GM12878 (cell line): ENCODE data around the gene NPC1. TPM values are rescaled to one million over a fixed set of nuclear protein-coding genes. Genes with fewer than 3 reads are reported as not detected.
A peak's percentile ranks its signal among the peaks of the same experiment; 100 is the strongest.

Experiments used
- ATAC-seq: fragments of 200-7000 bp; cut with Tn5 transposase; 3 replicates; pipeline ENCODE4 v1.9.1; 2020; ENCODE audit warnings: mild to moderate bottlenecking, moderate library complexity
- BruUV-seq: library from RNA; stranded (reverse); fragments of 400-500 nt; replicated peaks from 2 replicates; lab custom pipeline; 2021; lab: Mats Ljungman, UMichigan
- CTCF ChIA-PET: fragments of 300-600 bp; sonication (Branson Sonifier 250); formaldehyde crosslinking; extraction: SDS; loops from one replicate; lab custom pipeline; 2021; ENCODE audit warnings: inconsistent platforms; lab: Yijun Ruan, JAX
- POLR2A ChIA-PET: fragments of 350-600 bp; formaldehyde crosslinking; extraction: SDS; loops from one replicate; lab custom pipeline; 2021; ENCODE audit warnings: inconsistent platforms; lab: Charles Lee
- RAD21 ChIA-PET: fragments of 300-600 bp; sonication (Branson Sonifier 250); formaldehyde crosslinking; loops from one replicate; lab custom pipeline; 2023; ENCODE audit warnings: antibody characterized with exemption; ENCODE audit not compliant: unreplicated experiment; lab: Charles Lee
- SMC1A ChIA-PET: fragments of 300-600 bp; sonication (Branson Sonifier 250); formaldehyde crosslinking; loops from one replicate; lab custom pipeline; 2023; ENCODE audit not compliant: unreplicated experiment, uncharacterized antibody; lab: Charles Lee
- DNase-seq: peaks from one replicate; pipeline ENCODE4 v3.0.0-alpha.2; 2011; ENCODE audit warnings: low read depth, low spot score
- FAIRE-seq: peaks from 3 replicates; lab custom pipeline; 2011; peaks lifted over from hg19 to GRCh38; lab: Jason Lieb, UNC
- H2AFZ ChIP-seq: 2 replicates; pipeline ENCODE4 v1.6.0; 2011; ENCODE audit warnings: low read depth, low read length, control low read depth; ENCODE audit not compliant: control insufficient read depth
- H3K27ac ChIP-seq: 2 replicates; pipeline ENCODE4 v1.5.1; 2011; ENCODE audit warnings: control low read depth; ENCODE audit not compliant: control insufficient read depth, insufficient read depth
- H3K27me3 ChIP-seq, 2 experiments: replicated peaks in 1 of 2; 2 replicates each; pipeline versions ENCODE4 v1.6.0 to v1.6.1; 2011; ENCODE audit warnings: low read length in 1 of 2; ENCODE audit not compliant: control insufficient read depth in 2 of 2, insufficient read depth in 2 of 2
- H3K36me3 ChIP-seq, 2 experiments: 2 replicates each; pipeline ENCODE4 v1.5.1; 2011; ENCODE audit warnings: low read length in 1 of 2; ENCODE audit not compliant: control insufficient read depth in 2 of 2, insufficient read depth in 2 of 2
- H3K4me1 ChIP-seq: 2 replicates; pipeline ENCODE4 v1.6.1; 2011; ENCODE audit warnings: mild to moderate bottlenecking, low read length, moderate library complexity, mixed read lengths; ENCODE audit not compliant: control insufficient read depth, insufficient read depth
- H3K4me2 ChIP-seq: 2 replicates; pipeline ENCODE4 v1.6.0; 2011; ENCODE audit warnings: control low read depth; ENCODE audit not compliant: control insufficient read depth, insufficient read depth
- H3K4me3 ChIP-seq: fragments of 200-600 bp; sonication (generic); 2 replicates; pipeline ENCODE4 v1.5.1; 2016
- H3K79me2 ChIP-seq: 2 replicates; pipeline ENCODE4 v1.6.0; 2011; ENCODE audit warnings: low read length; ENCODE audit not compliant: control insufficient read depth, insufficient read depth
- H3K9ac ChIP-seq: 2 replicates; pipeline ENCODE4 v1.8.0; 2011; ENCODE audit warnings: low read length, control low read depth, mixed read lengths; ENCODE audit not compliant: control insufficient read depth, insufficient read depth
- H3K9me3 ChIP-seq: replicated peaks from 3 replicates; pipeline ENCODE4 v1.5.1; 2011; ENCODE audit warnings: mild to moderate bottlenecking, low read length; ENCODE audit not compliant: control insufficient read depth, insufficient read depth
- H4K20me1 ChIP-seq: 2 replicates; pipeline ENCODE4 v1.6.0; 2011; ENCODE audit not compliant: control insufficient read depth, insufficient read depth
- BCL3 ChIP-seq: IDR thresholded peaks from 2 replicates; pipeline ENCODE4 v1.6.1; 2011; ENCODE audit warnings: borderline replicate concordance, low read depth, mild to moderate bottlenecking, moderate library complexity, low read length; ENCODE audit not compliant: insufficient read depth, poor library complexity, severe bottlenecking
- HDGF ChIP-seq: fragments of 450-650 bp; IDR thresholded peaks from 2 replicates; pipeline ENCODE4 v1.6.1; 2016; ENCODE audit warnings: antibody characterized with exemption
- IKZF1 ChIP-seq: fragments of 450-650 bp; conservative IDR thresholded peaks from 2 replicates; pipeline ENCODE4 v1.6.1; 2017; ENCODE audit warnings: antibody characterized with exemption, mild to moderate bottlenecking
- MEF2A ChIP-seq: IDR thresholded peaks from 2 replicates; pipeline ENCODE4 v1.6.1; 2011; ENCODE audit warnings: low read depth, mild to moderate bottlenecking, low read length, moderate library complexity; ENCODE audit not compliant: insufficient read depth
- MTA2 ChIP-seq: fragments of 450-650 bp; IDR thresholded peaks from 2 replicates; pipeline ENCODE4 v1.6.1; 2016; ENCODE audit warnings: low read depth, mild to moderate bottlenecking, moderate library complexity
- POLR2A ChIP-seq: IDR thresholded peaks from 2 replicates; pipeline ENCODE4 v1.6.1; 2011; ENCODE audit warnings: low read depth, mild to moderate bottlenecking, low read length
- RB1 ChIP-seq: fragments of 450-650 bp; formaldehyde crosslinking; IDR thresholded peaks from 2 replicates; pipeline ENCODE4 v1.6.1; 2017; ENCODE audit warnings: mild to moderate bottlenecking, borderline replicate concordance
- RFX5 ChIP-seq: IDR thresholded peaks from 2 replicates; pipeline ENCODE4 v1.6.1; 2011; ENCODE audit warnings: low read depth, low read length, improper control_type of control experiment
- STAT3 ChIP-seq: IDR thresholded peaks from 2 replicates; pipeline ENCODE4 v1.6.1; 2011; ENCODE audit warnings: low read depth, low read length, improper control_type of control experiment
- TCF3 ChIP-seq: IDR thresholded peaks from 2 replicates; pipeline ENCODE4 v1.6.1; 2012; ENCODE audit warnings: low read depth, mild to moderate bottlenecking, low read length, borderline replicate concordance; ENCODE audit not compliant: insufficient read depth
- ZBTB4 ChIP-seq: fragments of 450-650 bp; formaldehyde crosslinking; IDR thresholded peaks from 2 replicates; pipeline ENCODE4 v1.4.0; 2022; ENCODE audit warnings: mild to moderate bottlenecking, moderate library complexity
- ZBTB40 ChIP-seq: fragments of 450-650 bp; IDR thresholded peaks from 2 replicates; pipeline ENCODE4 v1.6.1; 2016; ENCODE audit warnings: mild to moderate bottlenecking, moderate library complexity, borderline replicate concordance
- WGBS: methylation state at CpG from one replicate; pipeline ENCODE4 v1.1.6; 2016; ENCODE audit warnings: low lambda C conversion rate; ENCODE audit not compliant: insufficient replicate concordance, insufficient coverage; ENCODE audit errors: missing lambda C conversion rate; 5-methylcytosine and 5-hydroxymethylcytosine counted together
- in situ Hi-C: fragments of 300-500 bp; cut with MboI; formaldehyde crosslinking; loops from 9 replicates; pipeline ENCODE4 v1.14.3; 2018; ENCODE audit warnings: mixed read lengths
- intact Hi-C: fragments of 100-400 bp; cut with micrococcal nuclease; formaldehyde crosslinking; loops from one replicate; pipeline ENCODE4 v1.14.2; 2022; ENCODE audit not compliant: unreplicated experiment
- polyA plus RNA-seq, 11 experiments: library from polyadenylated mRNA; depleted of rRNA in 4 of 11; unstranded in 6 of 11; stranded (reverse) in 5 of 11; fragments of >200 nt; fragmentation: Nextera tagmentation in 4 of 11; fragmentation: Illumina TruSeq in 1 of 11; extraction: Ambion mirVana in 4 of 11; extraction: Trizol in 1 of 11; gene quantifications; 1 replicate in 1 of 11; 2 replicates in 10 of 11; pipeline versions ENCODE4 v1.2.1 to v1.2.3, GENCODE V29; 2011 to 2016; ENCODE audit warnings: inconsistent platforms in 2 of 11, missing spikeins in 2 of 11, low read depth in 1 of 11
- total RNA-seq, 4 experiments: library from RNA; depleted of rRNA in 3 of 4; stranded (reverse); fragments of >200 nt in 3 of 4; fragmentation: Illumina TruSeq in 1 of 4; extraction: Trizol in 1 of 4; gene quantifications; 2 replicates each; pipeline versions ENCODE4 v1.2.1 to v1.2.3, GENCODE V29; 2013 to 2021

The NPC1 gene
- total and polyA plus RNA-seq, 10 of the 15 experiments (the other 5 are each of a cell fraction or from before 2014, with no cell fraction given): 10.1 to 45.2 (median 19.4) TPM

- FAIRE-seq: no peak
- peak; percentile 93 for TF ChIP-seq POLR2A
- peak; percentile 71; the same call in 1 of the 2 replicates for TF ChIP-seq RB1
- TF ChIP-seq ZBTB4: no peak
- TF ChIP-seq TCF3: peak; percentile 48; the same call in 1 of the 2 replicates
- TF ChIP-seq RFX5: no peak; the same call in 1 of the 2 replicates
- no peak; the same call in 1 of the 2 replicates for TF ChIP-seq MTA2
- TF ChIP-seq ZBTB40: peak; percentile 76; the same call in 1 of the 2 replicates
- peak; percentile 93 for TF ChIP-seq IKZF1
- TF ChIP-seq BCL3: peak; percentile 46
- TF ChIP-seq HDGF: no peak
- TF ChIP-seq STAT3: no peak
- 0 out of 2 replicates have a peak, but pooled peaks have one; percentile 33 for TF ChIP-seq MEF2A
Observed at GRCh38 chr18:23503038-23503962, 83.0 kb downstream of the NPC1 start, which contains the start of gene RMC1. Gene RMC1, plus strand, starts transcription at chr18:23503511. Its CDS starts 108 bp downstream, at chr18:23503619.

More at GRCh38 chr18:23503038-23503962, 83.0 kb downstream of the NPC1 start, which contains the start of gene RMC1:
- H3K27ac ChIP-seq: peak within 1 kb of the TSS; percentile 94
- BruUV-seq: no TSS peak
- ATAC-seq (peak; percentile 86), DNase-seq (peak; percentile 66)
- no peaks in the 10 kb centered on the region for H4K20me1 ChIP-seq
- WGBS: under 1% methylated on average over 108 of the region's 110 CpGs
- H2AFZ ChIP-seq: peak within 1 kb of the TSS; percentile 95
- ChIA-PET POLR2A (interaction anchor here (0.6 to 2.1 kb wide), 8 partner anchors 10 to 369 kb away, joined by 3 to 8 read pairs (median 3); partner anchors contain the start of gene RIOK3), CTCF (interaction anchor here (1.0 to 4.2 kb wide), 15 partner anchors 12 to 275 kb away, joined by 3 to 23 read pairs (median 4); partner anchors contain the start of genes NPC1 and RIOK3), SMC1A (interaction anchor here (0.6 to 3.8 kb wide), 13 partner anchors 15 to 200 kb away, joined by 3 to 18 read pairs (median 4); partner anchors contain the start of gene RIOK3), RAD21 (interaction anchor here (0.9 to 2.3 kb wide), 9 partner anchors 15 to 369 kb away, joined by 3 to 10 read pairs (median 4); no protein-coding TSS in a partner anchor)
- peak within 1 kb of the TSS; percentile 94 for H3K4me2 ChIP-seq
- H3K9ac ChIP-seq: peak within 1 kb of the TSS; percentile 93
- in situ Hi-C loops: no loop called here
- H3K36me3 ChIP-seq: peaks cover 4 to 10% of the 10 kb centered on the region in 2 experiments; a peak in 2 of 4 replicates
- peak within 1 kb of the TSS; percentile 96 for H3K4me3 ChIP-seq
- no peaks in the 10 kb centered on the region for H3K9me3 ChIP-seq
- peaks cover 37% of the 10 kb centered on the region for H3K79me2 ChIP-seq
- intact Hi-C loops: loop anchor here (5.0 to 10.0 kb wide), 5 partner anchors 51 to 708 kb away; partner anchors contain the start of genes RBBP8 and RIOK3
- H3K4me1 ChIP-seq: peaks cover 18% of the 10 kb centered on the region
- H3K27me3 ChIP-seq: no peaks in the 10 kb centered on the region
